GM12878 (cell line): ENCODE data around the gene MUSK. TPM values are rescaled to one million over a fixed set of nuclear protein-coding genes. Genes with fewer than 3 reads are reported as not detected.
A peak's percentile ranks its signal among the peaks of the same experiment; 100 is the strongest.

ENCODE experiments used
- ATF7 ChIP-seq: fragments of 450-650 bp; IDR thresholded peaks from 2 replicates; pipeline ENCODE4 v1.6.1; 2016; ENCODE audit warnings: low read depth, mild to moderate bottlenecking
- BHLHE40 ChIP-seq, 2 experiments: fragments of 450-650 bp in 1 of 2; IDR thresholded peaks; 2 replicates each; pipeline ENCODE4 v1.6.1; 2011 to 2017; ENCODE audit warnings: low read depth in 2 of 2, borderline replicate concordance in 1 of 2, improper control_type of control experiment in 1 of 2, low read length in 1 of 2, mild to moderate bottlenecking in 1 of 2
- CBFB ChIP-seq: IDR thresholded peaks from 2 replicates; pipeline ENCODE4 v1.6.1; 2016; ENCODE audit warnings: antibody characterized with exemption, low read depth
- CHD1 ChIP-seq: IDR thresholded peaks from 2 replicates; pipeline ENCODE4 v1.6.1; 2012; ENCODE audit warnings: low read depth, low read length, improper control_type of control experiment
- CUX1 ChIP-seq: IDR thresholded peaks from 2 replicates; pipeline ENCODE4 v1.6.1; 2012; ENCODE audit warnings: improper control_type of control experiment, low read depth, low read length; ENCODE audit not compliant: insufficient replicate concordance
- DPF2 ChIP-seq: fragments of 450-650 bp; IDR thresholded peaks from 2 replicates; pipeline ENCODE4 v1.6.1; 2017; ENCODE audit warnings: mild to moderate bottlenecking
- E2F4 ChIP-seq: IDR thresholded peaks from 2 replicates; pipeline ENCODE4 v1.6.1; 2012; ENCODE audit warnings: low read depth, low read length, improper control_type of control experiment
- ESRRA ChIP-seq: IDR thresholded peaks from 2 replicates; pipeline ENCODE4 v1.6.1; 2012; ENCODE audit warnings: mild to moderate bottlenecking, low read length, improper control_type of control experiment
- HDAC6 ChIP-seq: fragments of 200-600 bp; sonication (generic); IDR thresholded peaks from one replicate; pipeline ENCODE4 v1.8.0; 2017; ENCODE audit warnings: antibody characterized with exemption; ENCODE audit not compliant: unreplicated experiment
- IKZF1 ChIP-seq: fragments of 450-650 bp; conservative IDR thresholded peaks from 2 replicates; pipeline ENCODE4 v1.6.1; 2017; ENCODE audit warnings: antibody characterized with exemption, mild to moderate bottlenecking
- JUND ChIP-seq: IDR thresholded peaks from 2 replicates; pipeline ENCODE4 v1.6.1; 2012; ENCODE audit warnings: low read depth, mild to moderate bottlenecking, low read length, improper control_type of control experiment, moderate library complexity
- LARP7 ChIP-seq: fragments of 450-650 bp; IDR thresholded peaks from 2 replicates; pipeline ENCODE4 v1.6.1; 2017; ENCODE audit warnings: mild to moderate bottlenecking
- MYC ChIP-seq: IDR thresholded peaks from 2 replicates; pipeline ENCODE4 v1.6.1; 2011; ENCODE audit warnings: mild to moderate bottlenecking, low read length, moderate library complexity, inconsistent platforms; ENCODE audit not compliant: insufficient read depth, insufficient replicate concordance, insufficient read length, severe bottlenecking
- NBN ChIP-seq: fragments of 450-650 bp; IDR thresholded peaks from 2 replicates; pipeline ENCODE4 v1.6.1; 2016
- PML ChIP-seq: IDR thresholded peaks from 2 replicates; pipeline ENCODE4 v1.6.1; 2012; ENCODE audit warnings: low read length, inconsistent platforms
- POLR2A ChIP-seq: IDR thresholded peaks from 2 replicates; pipeline ENCODE4 v1.6.1; 2011; ENCODE audit warnings: low read depth, mild to moderate bottlenecking, low read length
- SMAD1 ChIP-seq: fragments of 450-650 bp; IDR thresholded peaks from 2 replicates; pipeline ENCODE4 v1.6.1; 2018; ENCODE audit warnings: mild to moderate bottlenecking, low read depth; ENCODE audit not compliant: partially characterized antibody
- STAT3 ChIP-seq: IDR thresholded peaks from 2 replicates; pipeline ENCODE4 v1.6.1; 2011; ENCODE audit warnings: low read depth, low read length, improper control_type of control experiment
- TARDBP ChIP-seq: IDR thresholded peaks from 2 replicates; pipeline ENCODE4 v1.6.1; 2016; ENCODE audit warnings: borderline replicate concordance
- TCF12 ChIP-seq: IDR thresholded peaks from 2 replicates; pipeline ENCODE4 v1.6.1; 2011; ENCODE audit warnings: low read depth, mild to moderate bottlenecking, low read length
- ZBTB4 ChIP-seq: fragments of 450-650 bp; formaldehyde crosslinking; IDR thresholded peaks from 2 replicates; pipeline ENCODE4 v1.4.0; 2022; ENCODE audit warnings: mild to moderate bottlenecking, moderate library complexity
- ZNF207 ChIP-seq: fragments of 450-650 bp; IDR thresholded peaks from 2 replicates; pipeline ENCODE4 v1.6.1; 2014; ENCODE audit warnings: antibody characterized with exemption, mild to moderate bottlenecking, borderline replicate concordance
- polyA plus RNA-seq, 11 experiments: library from polyadenylated mRNA; depleted of rRNA in 4 of 11; unstranded in 6 of 11; stranded (reverse) in 5 of 11; fragments of >200 nt; fragmentation: Nextera tagmentation in 4 of 11; fragmentation: Illumina TruSeq in 1 of 11; extraction: Ambion mirVana in 4 of 11; extraction: Trizol in 1 of 11; gene quantifications; 1 replicate in 1 of 11; 2 replicates in 10 of 11; pipeline versions ENCODE4 v1.2.1 to v1.2.3, GENCODE V29; 2011 to 2016; ENCODE audit warnings: inconsistent platforms in 2 of 11, missing spikeins in 2 of 11, low read depth in 1 of 11
- total RNA-seq, 4 experiments: library from RNA; depleted of rRNA in 3 of 4; stranded (reverse); fragments of >200 nt in 3 of 4; fragmentation: Illumina TruSeq in 1 of 4; extraction: Trizol in 1 of 4; gene quantifications; 2 replicates each; pipeline versions ENCODE4 v1.2.1 to v1.2.3, GENCODE V29; 2013 to 2021
- TF ChIP-seq, protein P1 (sequence below): IDR thresholded peaks from 2 replicates; pipeline ENCODE4 v1.6.1; 2012; ENCODE audit warnings: low read depth, low read length, improper control_type of control experiment

Gene MUSK
- total and polyA plus RNA-seq, 10 of the 15 experiments (the other 5 are each of a cell fraction or from before 2014, with no cell fraction given), result 0.04 to 0.19 (median 0.10) TPM; not detected in 5

GRCh38 chr9:110837401-110838005 is 168.9 kb downstream of the MUSK start (continued):
- TF ChIP-seq ZBTB4 (no peak), HDAC6 (no peak), TCF12 (no peak), LARP7 (no peak), ZNF207 (no peak), JUND (no peak), ATF7 (no peak; the same call in 1 of the 2 replicates), CUX1 (no peak), NBN (peak; percentile 58; the same call in 1 of the 2 replicates), POLR2A (no peak), PML (no peak), E2F4 (no peak), CBFB (no peak), IKZF1 (peak; percentile 22; the same call in 1 of the 2 replicates), STAT3 (no peak), BHLHE40 (IDR thresholded peaks at IDR 0.05; ENCODE audit: borderline replicate concordance in 1 of 2, low read depth in 2 of 2, low read length in 1 of 2) (peak in 1 of 2 experiments; percentile 9; a peak in 1 of 4 replicates), TARDBP (no peak), ESRRA (no peak), DPF2 (peak; percentile 75; the same call in 1 of the 2 replicates), SMAD1 (no peak), CHD1 (no peak), MYC (no peak)
- TF ChIP-seq, protein P1, sequence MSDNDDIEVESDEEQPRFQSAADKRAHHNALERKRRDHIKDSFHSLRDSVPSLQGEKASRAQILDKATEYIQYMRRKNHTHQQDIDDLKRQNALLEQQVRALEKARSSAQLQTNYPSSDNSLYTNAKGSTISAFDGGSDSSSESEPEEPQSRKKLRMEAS, result no peak
